Measurements from ENCODE around the gene NCKAP5. TPM values are rescaled to one million over a fixed set of nuclear protein-coding genes. Genes with fewer than 3 reads are reported as not detected.

NCKAP5 gene
- total and polyA plus RNA-seq, 2 of the 13 experiments (the other 11 are each of a cell fraction or from before 2014, with no cell fraction given): 0.01 TPM; not detected in 1

GRCh38 chr2:133503323-133503722 is 64.9 kb downstream of the NCKAP5 start (continued):
- TF ChIP-seq THAP11 (CRISPR knock-in tag; IDR thresholded peaks at IDR 0.05) (no peak), EHMT2 (IDR thresholded peaks at IDR 0.05; ENCODE audit: borderline replicate concordance, low read depth, low read length) (no peak), ZFYVE20 (CRISPR knock-in tag; IDR thresholded peaks at IDR 0.05; ENCODE audit: borderline replicate concordance, low read depth) (no peak), CREB3 (CRISPR knock-in tag; IDR thresholded peaks at IDR 0.05) (no peak), MATR3 (CRISPR knock-in tag; IDR thresholded peaks at IDR 0.05) (no peak), FIP1L1 (IDR thresholded peaks at IDR 0.05; ENCODE audit: borderline replicate concordance, insufficient read depth, low read depth, low read length) (no peak), STAG1 (CRISPR knock-in tag; IDR thresholded peaks at IDR 0.05) (no peak)

- no peaks in the 10 kb centered on the region for H3K36me3 ChIP-seq (replicated peaks in 1 of 2; ENCODE audit: control insufficient read depth in 1 of 2, insufficient read depth in 2 of 2, low read length in 2 of 2)
- peaks cover 0 to 3% of the 10 kb centered on the region in 2 experiments; a peak in 1 of 5 replicates for H3K27me3 ChIP-seq (ENCODE audit: control insufficient read depth in 1 of 2, insufficient read depth in 2 of 2, low read length in 2 of 2)
- no peak overlapping the region for H3K27ac ChIP-seq (ENCODE audit: extremely low read length, insufficient read depth, low read length)
- H3K9me3 ChIP-seq (ENCODE audit: low read length): no peaks in the 10 kb centered on the region
- FAIRE-seq (no peak), ATAC-seq (no peak), DNase-seq (ENCODE audit: low spot score) (no peak)
- no peaks in the 10 kb centered on the region for H3K4me1 ChIP-seq (ENCODE audit: insufficient read depth, low read length)
- 24% methylated on average over 7 of the region's 7 CpGs for WGBS (ENCODE audit: low lambda C conversion rate)
- H2AFZ ChIP-seq (ENCODE audit: low read length): no peak overlapping the region
- CTCF ChIA-PET (ENCODE audit: low intra/inter-chr PET ratio, low total read pairs): no interaction called here
- H3K4me3 ChIP-seq (replicated peaks in 1 of 3; ENCODE audit: insufficient read depth in 1 of 3, low read depth in 2 of 3, low read length in 3 of 3): no peak overlapping the region
- intact Hi-C loops (cut with micrococcal nuclease; ENCODE audit: unreplicated experiment): no loop called here
- no peak overlapping the region for H3K4me2 ChIP-seq (ENCODE audit: low read depth, low read length)
- H3K79me2 ChIP-seq (ENCODE audit: insufficient read depth, low read length): no peaks in the 10 kb centered on the region
- no peaks in the 10 kb centered on the region for H4K20me1 ChIP-seq (ENCODE audit: insufficient read depth, low read length)
- POLR2A ChIA-PET: no interaction called here
- H3K9ac ChIP-seq (ENCODE audit: insufficient read depth, low read depth, low read length): no peak overlapping the region
- in situ Hi-C loops (cut with HindIII; ENCODE audit: extremely low pct_ligation_motif_present, low pct_unique_long_range_greater_than_20kb): no loop called here
- TF ChIP-seq GLMP (CRISPR knock-in tag; IDR thresholded peaks at IDR 0.05; ENCODE audit: borderline replicate concordance): no peak
- no peak for TF ChIP-seq SIX4 (CRISPR knock-in tag; IDR thresholded peaks at IDR 0.05)
- TF ChIP-seq ZBED4 (CRISPR knock-in tag; IDR thresholded peaks at IDR 0.05; ENCODE audit: borderline replicate concordance): no peak
- no peak for TF ChIP-seq EP300 (IDR thresholded peaks at IDR 0.05; ENCODE audit: low read depth in 2 of 2, low read length in 2 of 2)
- no peak for TF ChIP-seq EP300 (CRISPR knock-in tag; IDR thresholded peaks at IDR 0.05; ENCODE audit: borderline replicate concordance)
- TF ChIP-seq TP53 (CRISPR knock-in tag; conservative IDR thresholded peaks at IDR 0.05): no peak
- no peak for TF ChIP-seq ZNF83 (CRISPR knock-in tag; IDR thresholded peaks at IDR 0.05; ENCODE audit: borderline replicate concordance)
- TF ChIP-seq KMT2A (CRISPR knock-in tag; IDR thresholded peaks at IDR 0.05): no peak
- no peak for TF ChIP-seq NBN (conservative IDR thresholded peaks at IDR 0.05)
- no peak for TF ChIP-seq MYC (CRISPR knock-in tag; IDR thresholded peaks at IDR 0.05; ENCODE audit: borderline replicate concordance)
- BruUV-seq (replicated peaks): no TSS peak
Observed at GRCh38 chr2:133502678-133503077, 65.6 kb downstream of the NCKAP5 start.

All from HepG2 (cell line).